Right forelimb (tissue), 1 donor: ENCODE data around the gene CIAO2B.
"Not testable (repeated sequence)": the region's sequence is repeated elsewhere in the genome, so short reads cannot be mapped to it uniquely, and the experiment has no call there.

ENCODE experiments used
- DNase-seq: peaks from one replicate; pipeline ENCODE4 v3.0.0-alpha.2; 2018

Gene CIAO2B

DNA sequence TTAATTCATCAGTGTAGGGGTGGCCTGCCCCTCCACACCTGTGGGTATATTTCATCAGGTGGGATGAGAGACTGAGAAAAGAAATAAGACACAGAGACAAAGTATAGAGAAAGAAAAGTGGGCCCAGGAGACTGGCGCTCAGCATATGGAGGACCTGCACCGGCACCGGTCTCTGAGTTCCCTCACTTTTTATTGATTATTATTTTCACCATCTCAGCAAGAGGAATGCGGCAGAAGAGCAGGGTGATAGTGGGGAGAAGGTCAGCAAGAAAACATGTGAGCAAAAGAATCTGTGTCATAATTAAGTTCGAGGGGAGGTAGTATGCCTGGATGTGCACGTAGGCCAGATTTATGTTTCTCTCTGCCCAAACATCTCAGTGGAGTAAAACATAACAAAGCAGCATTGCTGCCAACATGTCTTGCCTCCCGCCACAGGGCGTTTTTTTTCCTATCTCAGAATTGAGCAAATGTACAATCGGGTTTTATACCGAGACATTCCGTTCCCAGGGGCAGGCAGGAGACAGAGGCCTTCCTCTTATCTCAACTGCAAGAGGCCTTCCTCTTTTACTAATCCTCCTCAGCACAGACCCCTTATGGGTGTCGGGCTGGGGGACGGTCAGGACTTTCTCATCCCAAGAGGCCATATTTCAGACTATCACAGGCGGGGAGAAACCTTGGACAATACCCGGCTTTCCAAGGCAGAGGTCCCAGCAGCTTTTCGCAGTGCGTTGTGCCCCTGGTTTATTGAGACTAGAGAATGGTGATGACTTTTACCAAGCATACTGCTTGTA lies 21.4 kb upstream of the CIAO2B start:
- DNase-seq, result not testable (repeated sequence)

DNA sequence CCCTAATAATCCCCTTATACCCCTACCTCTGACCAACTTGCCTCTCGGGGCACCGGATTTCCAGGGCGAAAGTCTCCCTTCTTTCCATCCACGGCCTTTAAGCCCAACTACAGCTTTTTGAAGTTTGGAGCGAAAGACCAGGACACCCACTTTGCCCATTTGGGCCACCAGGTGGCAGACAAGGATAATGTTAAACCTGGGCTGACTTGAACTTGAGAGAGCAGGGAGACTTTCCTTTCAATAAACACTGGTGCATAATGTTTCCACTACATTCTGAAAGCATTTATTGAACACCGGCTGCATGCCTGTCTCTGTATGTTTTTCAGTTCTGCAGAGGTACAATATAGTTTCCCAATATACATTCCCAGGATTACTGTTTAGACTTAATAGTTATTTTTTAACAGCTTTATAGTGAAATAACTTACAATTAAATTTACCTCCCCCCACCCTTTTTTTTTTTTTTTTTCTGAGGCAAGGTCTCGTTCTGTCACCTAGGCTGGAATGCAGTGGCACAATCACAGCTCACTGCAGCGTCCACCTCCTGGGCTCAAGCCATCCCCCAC lies 20.0 kb upstream of the CIAO2B start:
- peak; percentile 84 for DNase-seq

DNA sequence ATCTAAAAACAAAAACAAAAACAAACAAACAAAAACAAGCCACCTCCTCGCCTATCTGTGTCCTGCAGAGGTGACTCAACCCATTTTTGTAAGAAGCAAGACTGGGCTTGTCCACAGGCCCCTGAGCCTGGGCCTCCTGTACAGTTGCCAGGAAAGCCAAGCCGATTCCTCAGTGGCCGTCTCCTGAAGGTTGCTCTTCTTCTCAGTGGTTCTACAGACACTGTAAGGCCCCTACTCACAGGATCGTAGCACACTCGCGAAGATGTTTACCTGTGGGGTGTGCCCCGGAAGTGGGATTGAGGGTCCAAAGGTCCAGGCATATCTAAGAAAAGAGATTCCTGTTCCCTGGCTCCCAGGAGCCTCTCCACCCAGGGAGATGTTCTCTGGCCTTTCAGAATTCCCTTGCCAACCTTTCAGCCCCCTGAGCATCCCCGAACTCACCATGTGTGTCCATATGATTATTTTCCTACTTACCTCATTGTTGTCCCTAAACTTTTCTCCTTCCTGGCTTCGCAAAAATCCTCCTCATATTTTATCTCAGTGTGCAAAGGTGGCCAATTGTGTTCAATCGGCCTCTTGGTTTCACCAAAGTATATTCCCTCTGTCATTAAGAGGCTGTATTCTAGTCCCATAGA lies 19.4 kb upstream of the CIAO2B start:
- no peak for DNase-seq

DNA sequence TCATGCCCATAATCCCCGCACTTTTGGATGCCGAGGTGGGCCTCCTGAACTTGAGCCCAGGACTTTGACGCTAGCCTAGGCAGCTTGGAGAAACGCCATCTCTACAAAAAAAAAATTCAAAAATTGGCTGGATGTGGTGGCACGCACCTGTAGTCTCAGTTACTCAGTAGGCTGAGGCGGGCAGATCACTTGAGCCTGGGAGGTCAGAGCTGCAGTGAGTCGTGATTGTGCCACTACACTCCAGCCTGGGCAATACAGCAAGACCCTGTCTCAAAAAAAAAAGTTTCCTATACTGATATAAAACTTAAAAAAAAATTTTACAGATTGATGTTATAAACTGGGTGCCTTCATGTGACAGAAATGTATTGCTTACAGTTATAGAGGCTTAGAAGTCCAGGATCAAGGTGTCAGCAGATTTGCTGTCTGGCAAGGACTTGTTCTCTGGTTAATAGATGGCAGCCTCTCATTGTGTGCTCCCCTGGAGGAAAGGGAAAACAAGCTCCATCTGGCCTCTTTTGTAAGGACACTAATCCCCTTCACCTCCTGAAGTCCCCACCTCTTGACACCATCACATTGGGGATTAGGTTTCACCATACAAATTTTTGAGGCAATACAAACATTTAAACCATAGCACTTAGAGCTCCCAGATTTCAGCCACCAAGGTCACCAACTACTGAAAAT lies 18.4 kb upstream of the CIAO2B start:
- DNase-seq, result no peak

DNA sequence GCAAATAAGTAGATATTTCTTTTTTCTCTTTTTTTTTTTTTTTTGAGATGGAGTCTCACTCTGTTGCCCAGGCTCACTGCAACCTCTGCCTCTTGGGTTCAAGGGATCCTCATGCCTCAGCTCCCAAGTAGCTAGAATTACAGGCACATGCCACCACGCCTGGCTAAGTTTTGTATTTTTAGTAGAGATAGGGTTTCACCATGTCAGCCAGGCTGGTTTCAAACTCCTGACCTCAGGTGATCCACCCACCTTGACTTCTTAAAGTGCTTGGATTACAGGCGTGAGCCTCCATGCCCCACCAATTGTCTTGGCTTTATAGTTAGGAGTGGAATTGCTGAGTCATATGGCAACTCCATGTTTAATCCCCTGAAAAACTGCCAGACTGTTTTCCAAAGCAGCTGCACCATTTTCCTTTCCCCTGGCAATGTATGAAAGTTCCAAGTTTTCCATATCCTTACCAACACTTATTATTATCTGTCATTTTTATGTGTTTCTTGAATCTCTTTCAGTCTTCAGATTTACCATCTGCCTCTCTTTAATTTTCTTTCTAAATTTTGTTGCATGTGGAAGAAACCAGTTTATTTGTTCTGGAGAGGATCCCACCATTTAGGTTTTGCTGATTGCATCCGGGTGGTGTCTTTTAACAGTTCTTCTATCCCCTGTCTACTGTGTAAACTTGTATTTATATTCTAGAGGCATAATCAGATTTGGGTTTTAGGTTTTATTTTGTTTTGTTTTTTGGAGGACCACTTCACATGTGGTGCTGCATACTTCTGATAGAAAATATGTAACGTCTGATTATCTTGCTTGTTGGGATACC lies 17.0 kb upstream of the CIAO2B start:
- no peak for DNase-seq

DNA sequence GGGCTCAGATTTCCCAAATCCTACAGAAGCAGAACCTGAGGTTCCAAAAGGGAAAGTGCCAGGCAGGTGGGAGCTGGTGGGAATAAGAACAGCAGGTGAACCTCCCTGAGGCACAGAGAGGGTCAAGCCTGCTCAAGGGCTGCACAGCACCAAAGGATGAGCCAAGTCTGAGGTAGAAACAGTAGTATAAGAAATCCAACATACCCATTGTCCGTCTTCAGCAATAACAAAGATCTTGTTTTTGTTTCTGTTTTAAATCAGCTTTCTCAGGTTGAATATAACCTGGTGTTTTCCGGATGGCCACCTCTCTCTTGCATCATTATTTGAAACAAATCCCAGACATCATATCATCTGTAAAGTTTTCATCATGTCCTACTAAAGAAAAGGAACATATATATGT lies 16.2 kb upstream of the CIAO2B start:
- DNase-seq, result no peak

DNA sequence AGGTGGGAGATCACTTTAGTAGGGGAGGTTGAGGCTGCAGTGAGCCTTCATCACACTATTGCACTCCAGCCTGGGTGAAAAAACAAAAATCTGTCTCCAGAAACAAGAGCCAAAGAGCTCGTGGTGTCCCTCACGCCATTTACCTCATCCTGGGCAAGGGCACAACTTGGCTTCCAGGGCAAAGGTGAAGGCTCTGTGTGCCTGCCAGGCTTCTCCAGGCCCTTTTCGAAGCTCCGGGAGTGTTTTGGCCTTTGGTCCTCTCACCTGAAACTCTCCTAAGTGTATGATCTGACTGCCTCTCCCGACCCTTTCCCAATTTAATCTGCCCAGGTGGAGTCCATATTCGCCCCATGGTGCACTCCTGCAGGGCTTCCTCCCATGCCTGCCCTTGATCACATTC lies 15.3 kb upstream of the CIAO2B start:
- DNase-seq, result no peak

DNA sequence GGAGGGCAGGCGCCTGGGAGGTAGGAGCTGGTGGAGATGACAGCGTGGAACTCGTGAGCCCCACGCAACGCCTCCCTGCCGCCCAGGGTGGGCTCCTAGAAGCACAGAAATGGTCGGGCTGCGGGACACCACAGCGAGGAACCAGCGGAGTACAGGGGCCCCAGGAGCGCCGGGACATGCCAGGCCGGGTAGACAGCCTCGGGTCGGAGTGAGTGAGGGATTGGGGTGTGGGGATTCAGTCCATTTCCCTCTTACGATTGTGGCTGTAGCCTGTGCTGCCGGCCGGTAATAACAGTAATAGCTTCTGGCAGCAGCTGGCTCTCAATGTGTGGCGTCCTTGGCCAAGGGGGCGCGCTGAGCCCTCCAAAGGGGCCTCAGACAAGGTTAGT lies 14.6 kb upstream of the CIAO2B start:
- DNase-seq, result no peak

DNA sequence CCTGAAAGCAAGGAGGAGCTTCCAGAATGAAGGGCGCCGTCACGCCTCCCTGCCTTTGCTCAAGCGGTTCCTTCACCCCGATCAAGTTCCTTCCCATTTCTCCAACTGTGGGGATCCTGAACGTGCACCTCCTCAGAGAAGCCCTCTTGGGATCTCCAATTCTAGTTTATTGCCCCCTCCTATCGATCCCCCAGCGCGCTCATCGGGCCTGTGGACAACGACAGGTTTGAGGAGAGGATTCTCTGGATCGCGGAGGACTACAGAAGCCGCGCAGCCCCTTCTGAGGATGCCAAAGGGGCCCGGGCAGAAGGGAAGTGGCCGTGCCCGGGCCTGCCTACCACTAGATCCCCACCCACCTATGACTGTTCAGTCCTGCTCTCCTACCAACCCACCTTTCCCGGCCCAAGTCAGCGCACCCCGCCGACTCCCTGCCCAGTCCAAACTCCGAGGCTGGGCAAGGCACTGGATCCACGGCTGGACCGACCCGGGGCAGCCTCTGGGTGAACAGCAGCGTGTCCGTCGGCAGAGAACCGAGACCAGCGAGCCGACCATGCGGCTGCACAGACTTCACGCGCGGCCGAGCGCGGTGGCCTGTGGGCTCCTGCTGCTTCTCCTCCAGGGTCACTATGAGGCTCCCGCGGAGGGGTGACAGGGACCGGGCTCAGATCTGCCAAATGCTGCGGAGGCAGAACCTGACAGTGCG lies 14.1 kb upstream of the CIAO2B start:
- no peak for DNase-seq

DNA sequence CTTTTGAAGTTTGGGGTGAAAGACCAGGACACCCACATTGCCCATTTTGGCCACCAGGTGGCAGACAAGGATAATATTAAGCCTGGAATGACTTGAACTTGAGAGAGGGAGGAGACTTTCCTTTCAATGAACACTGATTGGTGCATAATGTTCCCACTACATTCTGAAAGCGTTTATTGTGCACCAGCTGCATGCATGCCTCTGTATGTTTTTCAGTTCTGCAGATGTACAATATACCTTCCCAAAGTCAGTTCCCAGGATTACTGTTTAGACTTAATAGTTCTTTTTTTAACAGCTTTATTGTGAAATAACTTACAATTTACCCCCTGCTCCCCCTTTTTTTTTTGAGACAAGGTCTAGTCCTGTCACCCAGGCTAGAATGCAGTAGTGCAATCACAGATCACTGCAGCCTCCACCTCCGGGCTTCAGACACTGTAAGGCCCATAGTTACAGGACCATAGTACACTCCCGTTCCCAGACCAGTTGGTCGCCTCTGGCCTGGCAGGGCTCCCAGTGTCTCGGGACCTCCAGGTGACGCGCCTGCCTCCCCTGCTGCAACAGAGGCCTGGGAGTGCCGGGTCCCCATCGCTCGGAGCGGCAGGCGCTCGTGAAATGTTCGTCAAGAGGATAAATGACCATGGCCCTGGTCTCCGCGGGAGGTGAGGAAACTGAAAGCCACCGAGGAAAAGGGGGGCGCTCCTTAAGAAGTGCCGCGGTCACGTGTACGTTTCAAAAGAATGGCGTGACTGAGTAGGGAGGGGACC lies 13.3 kb upstream of the CIAO2B start:
- DNase-seq, result peak; percentile 85

DNA sequence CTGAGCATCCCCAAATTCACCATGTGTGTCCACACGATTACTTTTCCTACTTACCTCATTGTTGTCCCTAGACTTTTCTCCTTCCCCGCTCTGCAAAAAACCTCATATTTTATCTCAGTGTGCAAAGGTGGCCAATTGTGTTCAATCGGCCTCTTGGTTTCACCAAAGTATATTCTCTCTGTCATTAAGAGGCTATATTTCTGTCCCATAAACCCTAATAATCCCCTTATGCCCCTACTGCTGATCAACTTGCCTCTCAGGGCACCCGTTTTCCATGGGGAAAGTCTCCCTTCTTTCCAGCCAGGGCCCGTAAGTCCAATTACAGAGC lies 12.7 kb upstream of the CIAO2B start:
- no peak for DNase-seq

DNA sequence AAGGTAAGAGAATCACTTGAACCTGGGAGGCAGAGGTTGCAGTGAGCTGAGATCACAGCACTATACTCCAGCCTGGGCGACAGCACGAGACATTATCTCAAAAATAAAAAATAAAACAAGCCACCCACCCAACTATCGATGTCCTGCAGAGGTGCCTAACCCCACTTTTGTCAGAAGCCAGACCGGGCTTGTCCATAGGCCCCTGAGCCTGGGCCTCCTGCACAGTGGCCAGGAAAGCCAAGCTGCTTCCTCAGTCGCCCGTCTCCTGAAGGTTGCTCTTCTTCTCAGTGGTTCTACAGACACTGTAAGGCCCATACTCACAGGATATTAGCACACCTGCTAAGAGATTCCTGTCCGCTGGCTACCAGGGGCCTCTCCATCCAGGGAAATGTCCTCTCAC lies 12.3 kb upstream of the CIAO2B start:
- no peak for DNase-seq

DNA sequence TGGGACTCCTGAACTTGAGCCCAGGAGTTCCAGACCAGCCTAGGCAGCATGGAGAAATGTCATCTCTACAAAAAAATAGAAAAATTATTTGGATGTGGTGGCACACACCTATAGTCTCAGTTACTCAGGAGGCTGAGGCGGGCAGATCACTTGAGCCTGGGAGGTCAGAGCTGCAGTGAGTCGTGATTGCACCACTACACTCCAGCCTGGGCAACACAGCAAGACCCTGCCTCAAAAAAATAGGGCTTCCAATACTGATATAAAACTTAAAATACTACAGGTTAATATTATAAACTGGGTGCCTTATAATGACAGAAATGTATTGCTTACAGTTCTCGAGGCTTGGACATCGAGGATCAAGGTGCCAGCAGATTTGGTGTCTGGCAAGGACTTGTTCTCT lies 11.7 kb upstream of the CIAO2B start:
- no peak for DNase-seq

DNA sequence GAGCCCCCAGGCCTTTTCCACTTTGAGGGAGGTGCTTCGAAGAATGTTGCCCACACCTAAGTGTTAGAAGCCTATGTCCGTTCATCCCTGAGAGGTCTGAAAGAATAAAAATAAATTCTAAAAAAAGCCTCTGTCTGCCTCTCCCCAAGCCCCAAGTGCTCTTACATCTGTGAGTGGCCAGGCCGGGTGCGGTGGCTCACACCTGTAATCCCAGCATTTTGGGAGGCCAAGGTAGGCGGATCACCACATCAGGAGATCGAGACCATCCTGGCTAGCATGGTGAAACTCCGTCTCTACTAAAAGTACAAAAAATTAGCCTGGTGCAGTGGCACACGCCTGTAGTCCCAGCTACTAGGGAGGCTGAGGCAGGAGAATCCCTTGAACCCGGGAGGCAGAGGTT lies 10.8 kb upstream of the CIAO2B start:
- not testable (repeated sequence) for DNase-seq

DNA sequence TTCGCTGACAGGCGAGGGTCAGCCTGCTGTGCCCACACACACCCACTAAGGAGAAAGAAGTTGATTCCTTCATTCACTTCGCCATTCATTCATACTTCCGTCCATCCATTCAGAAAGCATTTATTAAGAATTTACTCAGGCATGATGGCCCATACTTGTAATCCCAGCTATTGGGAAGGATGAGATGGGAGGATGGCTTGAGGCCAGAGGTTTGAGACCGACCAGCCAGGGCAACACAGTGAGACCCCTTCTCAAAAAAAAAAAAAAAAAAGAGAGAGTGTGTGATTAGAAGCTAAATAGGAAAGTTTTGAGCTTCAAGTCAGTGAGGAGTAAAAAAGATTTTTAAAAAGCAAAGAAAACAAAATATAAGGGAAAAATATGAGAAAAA lies 9.8 kb upstream of the CIAO2B start:
- DNase-seq, result no peak

DNA sequence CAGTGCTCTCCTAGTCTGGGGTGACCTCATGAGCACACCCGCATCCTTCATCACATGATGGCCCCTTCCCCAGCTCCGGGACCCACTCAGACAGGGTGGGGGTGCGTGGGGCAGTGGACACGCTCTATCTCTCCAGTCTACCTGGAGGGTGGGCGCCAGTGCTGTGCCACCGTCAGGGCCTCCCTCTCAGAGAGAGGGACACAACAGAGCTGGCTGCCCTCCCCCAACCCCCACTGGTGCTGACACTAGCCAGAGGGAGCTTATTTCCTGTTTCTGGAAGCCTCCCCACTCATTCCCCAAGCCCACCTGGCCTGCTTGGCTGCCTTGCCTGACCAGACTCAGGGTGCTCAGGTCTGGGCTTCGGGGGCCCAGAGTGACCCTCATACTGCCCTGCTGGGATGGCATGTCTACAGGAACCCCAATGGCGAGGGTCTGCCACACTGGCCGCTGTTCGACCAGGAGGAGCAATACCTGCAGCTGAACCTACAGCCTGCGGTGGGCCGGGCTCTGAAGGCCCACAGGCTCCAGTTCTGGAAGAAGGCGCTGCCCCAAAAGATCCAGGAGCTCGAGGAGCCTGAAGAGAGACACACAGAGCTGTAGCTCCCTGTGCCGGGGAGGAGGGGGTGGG lies 9.3 kb upstream of the CIAO2B start:
- DNase-seq, result no peak

DNA sequence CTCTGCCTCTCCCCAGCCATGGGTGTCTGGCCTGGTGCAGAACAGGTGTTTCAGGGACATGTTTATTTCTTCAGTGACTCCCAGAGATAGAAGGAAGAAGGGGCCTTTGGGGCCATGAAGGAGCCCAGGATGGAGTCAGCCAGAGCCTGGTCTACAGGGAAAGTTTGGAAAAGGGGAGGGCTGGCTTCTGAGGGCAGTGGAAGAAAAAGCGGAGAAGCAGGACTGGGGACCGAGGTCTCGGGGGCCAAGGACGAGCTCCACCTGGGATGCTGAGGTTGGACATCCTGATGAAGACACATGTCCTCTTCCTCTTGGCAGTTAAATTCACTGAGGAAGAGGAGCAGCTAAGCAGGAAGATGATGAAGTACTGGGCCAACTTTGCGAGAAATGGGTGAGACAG lies 8.8 kb upstream of the CIAO2B start:
- no peak for DNase-seq

DNA sequence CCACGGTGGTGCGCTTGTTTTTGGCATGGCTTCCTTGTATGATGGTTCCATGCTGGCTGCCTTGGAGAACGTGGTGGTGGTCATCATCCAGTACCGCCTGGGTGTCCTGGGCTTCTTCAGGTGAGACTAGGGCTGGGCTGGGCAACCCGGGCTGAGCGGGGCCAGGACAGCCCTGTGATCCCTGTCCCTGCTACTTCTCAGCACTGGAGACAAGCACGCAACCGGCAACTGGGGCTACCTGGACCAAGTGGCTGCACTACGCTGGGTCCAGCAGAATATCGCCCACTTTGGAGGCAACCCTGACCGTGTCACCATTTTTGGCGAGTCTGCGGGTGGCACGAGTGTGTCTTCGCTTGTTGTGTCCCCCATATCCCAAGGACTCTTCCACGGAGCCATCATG lies 6.0 kb upstream of the CIAO2B start:
- DNase-seq, result no peak

DNA sequence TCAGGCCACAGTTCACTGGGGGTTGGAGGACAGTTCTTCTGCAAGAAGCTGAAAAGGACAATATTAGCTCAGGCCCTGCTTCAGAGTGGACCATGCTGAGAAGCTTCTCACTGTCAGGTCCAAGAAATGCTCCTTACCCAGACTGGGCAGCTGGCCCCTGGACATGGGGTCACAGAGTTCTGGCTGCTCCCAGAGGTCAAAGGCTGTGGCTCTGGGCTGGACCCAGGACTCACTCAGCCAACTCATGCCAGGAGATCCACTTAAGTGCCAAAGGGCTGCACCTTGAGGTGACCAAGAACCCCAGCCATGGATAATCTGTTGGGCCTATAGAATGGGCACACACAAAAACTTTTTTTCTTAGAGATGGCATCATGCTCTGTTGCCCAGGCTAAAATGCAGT lies 5.2 kb upstream of the CIAO2B start:
- DNase-seq, result no peak

DNA sequence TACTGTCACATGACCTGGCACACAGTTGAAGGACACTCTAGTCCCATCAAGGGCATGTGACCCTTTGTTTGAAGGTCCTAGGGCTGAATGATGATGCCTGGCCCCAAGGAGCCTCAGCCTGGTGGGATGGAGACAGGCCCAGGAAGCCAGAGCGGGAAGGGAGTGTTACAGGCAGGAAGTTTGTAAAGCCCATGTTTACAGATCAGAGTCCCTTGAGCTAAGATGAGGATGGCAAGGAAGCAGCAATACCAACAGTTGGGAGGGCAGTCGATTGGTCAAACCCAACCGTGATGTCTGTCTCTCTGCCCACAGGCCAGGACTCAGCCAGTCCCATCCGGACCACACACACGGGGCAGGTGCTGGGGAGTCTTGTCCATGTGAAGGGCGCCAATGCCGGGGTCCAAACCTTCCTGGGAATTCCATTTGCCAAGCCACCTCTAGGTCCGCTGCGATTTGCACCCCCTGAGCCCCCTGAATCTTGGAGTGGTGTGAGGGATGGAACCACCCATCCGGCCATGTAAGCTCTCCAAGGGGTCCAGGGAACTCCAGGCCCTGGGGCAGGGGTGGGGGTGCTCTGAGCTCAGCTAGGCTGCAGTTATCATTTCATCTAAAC lies 3.6 kb upstream of the CIAO2B start:
- no peak for DNase-seq
